Neural progenitor cell (in vitro differentiated cells): ENCODE measurements around the gene GRSF1. TPM values are rescaled to one million over a fixed set of nuclear protein-coding genes. Genes with fewer than 3 reads are reported as not detected.

Experiments
- DNase-seq: peaks from one replicate; pipeline ENCODE4 v3.0.0-alpha.2; 2016; ENCODE audit warnings: low spot score
- H2AFZ ChIP-seq: fragments of 200-600 bp; sonication (generic); replicated peaks from 2 replicates; pipeline ENCODE4 v1.6.1; 2016; ENCODE audit warnings: antibody characterized with exemption
- H3F3A ChIP-seq: fragments of 200-600 bp; sonication (generic); 2 replicates; pipeline ENCODE4 v1.6.1; 2016; ENCODE audit warnings: antibody characterized with exemption, low read depth
- H3K27ac ChIP-seq: fragments of 200-600 bp; sonication (generic); 2 replicates; pipeline ENCODE4 v1.5.1; 2016; ENCODE audit warnings: mild to moderate bottlenecking
- H3K27me3 ChIP-seq: fragments of 200-600 bp; sonication (generic); 2 replicates; pipeline ENCODE4 v1.6.1; 2016; ENCODE audit warnings: mild to moderate bottlenecking, moderate library complexity
- H3K36me3 ChIP-seq: fragments of 200-600 bp; sonication (generic); 2 replicates; pipeline ENCODE4 v1.5.1; 2016
- H3K4me1 ChIP-seq: fragments of 200-600 bp; sonication (generic); 2 replicates; pipeline ENCODE4 v1.6.1; 2016; ENCODE audit warnings: mixed run types
- H3K4me2 ChIP-seq: fragments of 200-600 bp; sonication (generic); 2 replicates; pipeline ENCODE4 v1.6.1; 2016
- H3K4me3 ChIP-seq: fragments of 200-600 bp; sonication (generic); 2 replicates; pipeline ENCODE4 v1.5.1; 2016
- H3K79me2 ChIP-seq: fragments of 200-600 bp; sonication (generic); 2 replicates; pipeline ENCODE4 v1.6.1; 2016; ENCODE audit warnings: low read depth
- H3K9ac ChIP-seq: fragments of 200-600 bp; sonication (generic); 2 replicates; pipeline ENCODE4 v1.6.1; 2016
- H3K9me3 ChIP-seq: fragments of 200-600 bp; sonication (generic); 2 replicates; pipeline ENCODE4 v1.5.1; 2016; ENCODE audit warnings: low read depth
- H4K20me1 ChIP-seq: fragments of 200-600 bp; sonication (generic); 2 replicates; pipeline ENCODE4 v1.6.1; 2016; ENCODE audit warnings: low read depth
- H3K27ac Mint-ChIP-seq: 3 replicates; pipeline ENCODE4 v1.8.0; 2021; ENCODE audit warnings: mixed read lengths
- H3K27me3 Mint-ChIP-seq: 2 replicates; pipeline ENCODE4 v1.8.0; 2022; ENCODE audit warnings: low read depth, mild to moderate bottlenecking, inconsistent platforms, moderate library complexity, mixed read lengths; ENCODE audit not compliant: insufficient read depth
- H3K36me3 Mint-ChIP-seq: 3 replicates; pipeline ENCODE4 v1.8.0; 2021; ENCODE audit warnings: mixed read lengths
- H3K4me1 Mint-ChIP-seq: 3 replicates; pipeline ENCODE4 v1.8.0; 2021; ENCODE audit warnings: mixed read lengths
- H3K4me3 Mint-ChIP-seq: 3 replicates; pipeline ENCODE4 v1.8.0; 2021; ENCODE audit warnings: mild to moderate bottlenecking, moderate library complexity, mixed read lengths
- H3K9me3 Mint-ChIP-seq: 3 replicates; pipeline ENCODE4 v1.8.0; 2020; ENCODE audit warnings: mixed read lengths
- CTCF ChIP-seq: fragments of 200-600 bp; sonication (generic); IDR thresholded peaks from 2 replicates; pipeline ENCODE4 v1.5.1; 2017; ENCODE audit warnings: antibody characterized with exemption, mild to moderate bottlenecking
- EZH2 ChIP-seq: fragments of 200-600 bp; sonication (generic); IDR thresholded peaks from 2 replicates; pipeline ENCODE4 v1.6.1; 2017; ENCODE audit warnings: antibody characterized with exemption, mild to moderate bottlenecking, moderate library complexity
- EZH2phosphoT487 ChIP-seq: fragments of 200-600 bp; sonication (generic); IDR thresholded peaks from 2 replicates; pipeline ENCODE4 v1.6.1; 2017; ENCODE audit warnings: antibody characterized with exemption
- total RNA-seq: library from RNA; depleted of rRNA; stranded (reverse); fragments of >200 nt; gene quantifications from 2 replicates; pipeline ENCODE4 v1.2.3, GENCODE V29; 2015; ENCODE audit warnings: low replicate concordance

GRSF1 gene
- total RNA-seq = 87.4 and 136 TPM in 2 replicates

- Histone ChIP-seq H3K27ac (peak within 1 kb of the TSS; percentile 80), H3K27me3 (no peaks in the 10 kb centered on the region), H3K9ac (peak within 1 kb of the TSS; percentile 78), H3F3A (peaks cover 10% of the 10 kb centered on the region), H4K20me1 (peaks cover 32% of the 10 kb centered on the region), H2AFZ (peak within 1 kb of the TSS; percentile 92), H3K4me2 (peak within 1 kb of the TSS; percentile 98), H3K9me3 (no peaks in the 10 kb centered on the region), H3K4me3 (peak within 1 kb of the TSS; percentile 76), H3K4me1 (peaks cover 4% of the 10 kb centered on the region), H3K36me3 (peaks cover 4% of the 10 kb centered on the region), H3K79me2 (peaks cover 49% of the 10 kb centered on the region)
- H3K9me3 Mint-ChIP-seq = no peaks in the 10 kb centered on the region
- H3K36me3 Mint-ChIP-seq = peaks cover 15% of the 10 kb centered on the region
- H3K27me3 Mint-ChIP-seq = peaks cover 4% of the 10 kb centered on the region
- H3K4me3 Mint-ChIP-seq = peak within 1 kb of the TSS; percentile 97
- H3K27ac Mint-ChIP-seq = peak within 1 kb of the TSS; percentile 97
- TF ChIP-seq EZH2 = no peak
- TF ChIP-seq CTCF = peak; percentile 22
- peak; percentile 95 for DNase-seq
- peaks cover 11% of the 10 kb centered on the region for H3K4me1 Mint-ChIP-seq
Observed at GRCh38 chr4:70839589-70840093, at the start of gene GRSF1. GRSF1 (minus strand) TSS chr4:70839890; CDS start chr4:70839827, 63 bp downstream.

- no peak for DNase-seq
- H3K27me3 Mint-ChIP-seq = no peaks in the 10 kb centered on the region
- no peak overlapping the region for H3K27ac Mint-ChIP-seq
- no peaks in the 10 kb centered on the region for H3K9me3 Mint-ChIP-seq
- no peaks in the 10 kb centered on the region for H3K27me3 ChIP-seq
- H3K4me3 Mint-ChIP-seq = no peak overlapping the region
- H3K4me1 ChIP-seq = no peaks in the 10 kb centered on the region
- no peak overlapping the region for H3K9ac ChIP-seq
- H3K4me2 ChIP-seq = no peak overlapping the region
- TF ChIP-seq EZH2phosphoT487 = no peak
- no peak for TF ChIP-seq EZH2
- no peak for TF ChIP-seq CTCF
- no peaks in the 10 kb centered on the region for H3K36me3 Mint-ChIP-seq
- H3K9me3 ChIP-seq = no peaks in the 10 kb centered on the region
- H3K27ac ChIP-seq = no peak overlapping the region
- H3K4me1 Mint-ChIP-seq = peaks cover 6% of the 10 kb centered on the region
- no peaks in the 10 kb centered on the region for H3K36me3 ChIP-seq
- H2AFZ ChIP-seq = no peak overlapping the region
- H3K79me2 ChIP-seq = no peaks in the 10 kb centered on the region
- H3K4me3 ChIP-seq = no peak overlapping the region
- no peaks in the 10 kb centered on the region for H3F3A ChIP-seq
- no peaks in the 10 kb centered on the region for H4K20me1 ChIP-seq
Observed at GRCh38 chr4:70885174-70885573, 45.5 kb upstream of the GRSF1 start.

DNA sequence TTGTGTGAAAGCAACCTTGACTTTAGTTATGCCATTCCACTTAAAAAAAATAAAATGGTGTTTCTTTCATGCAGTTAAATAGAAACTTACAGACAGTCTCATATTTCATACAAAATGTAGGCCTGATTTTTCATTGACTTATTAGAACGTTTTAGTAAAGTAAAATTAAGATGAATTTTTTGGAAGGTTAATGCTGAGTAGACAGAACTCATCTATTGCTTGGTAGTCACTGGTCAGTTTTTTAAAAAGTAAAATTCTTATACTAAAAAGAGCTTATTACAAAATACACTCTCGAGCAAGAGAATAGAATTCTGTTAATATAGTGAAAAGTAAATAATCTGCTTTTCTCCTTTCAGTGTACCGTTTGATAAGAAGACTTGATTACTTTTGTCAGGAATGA lies 41.0 kb upstream of the GRSF1 start:
- no peak for DNase-seq
- Histone ChIP-seq H3K36me3 (no peaks in the 10 kb centered on the region), H4K20me1 (no peaks in the 10 kb centered on the region), H3K27me3 (no peaks in the 10 kb centered on the region), H2AFZ (no peak overlapping the region), H3K4me2 (no peak overlapping the region), H3K79me2 (no peaks in the 10 kb centered on the region), H3K4me1 (no peaks in the 10 kb centered on the region), H3K27ac (no peak overlapping the region), H3F3A (no peaks in the 10 kb centered on the region), H3K4me3 (no peak overlapping the region), H3K9ac (no peak overlapping the region), H3K9me3 (no peaks in the 10 kb centered on the region)
- Mint-ChIP-seq H3K4me1 (no peaks in the 10 kb centered on the region), H3K9me3 (no peaks in the 10 kb centered on the region), H3K27ac (no peak overlapping the region), H3K36me3 (no peaks in the 10 kb centered on the region), H3K27me3 (no peaks in the 10 kb centered on the region), H3K4me3 (no peak overlapping the region)
- no peak for TF ChIP-seq EZH2
- no peak for TF ChIP-seq CTCF
- TF ChIP-seq EZH2phosphoT487 = no peak
